Esophagus squamous epithelium (tissue), 4 donors: ENCODE results near the gene ERICH6.

ENCODE experiments used
- POLR2A ChIP-seq, 4 donors: fragments of 450-650 bp; IDR thresholded peaks; one replicate each; pipeline ENCODE4 v1.6.1; 2017; ENCODE audit warnings: antibody characterized with exemption in 4 of 4, mild to moderate bottlenecking in 4 of 4, moderate library complexity in 3 of 4
- TF ChIP-seq, protein P1 (sequence below), 6 experiments: fragments of 450-650 bp in 4 of 6; fragments of 200-600 bp in 2 of 6; sonication (generic) in 2 of 6; IDR thresholded peaks; one replicate each; pipeline ENCODE4 v1.5.1; 2016 to 2019; ENCODE audit warnings: antibody characterized with exemption in 6 of 6, mild to moderate bottlenecking in 4 of 6, moderate library complexity in 4 of 6

DNA sequence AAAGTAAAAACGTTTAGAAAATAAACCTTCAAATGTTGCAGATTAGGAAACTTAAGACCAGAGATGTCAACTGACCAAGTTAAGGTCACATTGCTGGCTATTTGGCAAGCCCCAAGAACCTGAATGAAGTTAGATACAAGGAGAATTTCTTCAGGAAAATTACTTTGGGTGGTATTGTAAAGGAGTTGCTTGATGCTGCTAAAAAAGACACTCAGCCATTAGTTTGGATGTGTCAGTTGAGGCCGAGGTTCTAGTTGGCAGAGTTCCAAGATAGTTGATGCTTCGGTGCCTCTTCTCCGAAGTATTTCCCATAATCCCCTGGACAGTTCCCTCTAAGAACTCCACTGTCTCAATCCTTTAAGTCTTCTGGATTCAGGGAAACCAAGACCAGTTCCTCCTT, 35.0 kb upstream of the ERICH6 start:
- no peak for TF ChIP-seq POLR2A (IDR thresholded peaks at IDR 0.05)
- TF ChIP-seq, protein P1, sequence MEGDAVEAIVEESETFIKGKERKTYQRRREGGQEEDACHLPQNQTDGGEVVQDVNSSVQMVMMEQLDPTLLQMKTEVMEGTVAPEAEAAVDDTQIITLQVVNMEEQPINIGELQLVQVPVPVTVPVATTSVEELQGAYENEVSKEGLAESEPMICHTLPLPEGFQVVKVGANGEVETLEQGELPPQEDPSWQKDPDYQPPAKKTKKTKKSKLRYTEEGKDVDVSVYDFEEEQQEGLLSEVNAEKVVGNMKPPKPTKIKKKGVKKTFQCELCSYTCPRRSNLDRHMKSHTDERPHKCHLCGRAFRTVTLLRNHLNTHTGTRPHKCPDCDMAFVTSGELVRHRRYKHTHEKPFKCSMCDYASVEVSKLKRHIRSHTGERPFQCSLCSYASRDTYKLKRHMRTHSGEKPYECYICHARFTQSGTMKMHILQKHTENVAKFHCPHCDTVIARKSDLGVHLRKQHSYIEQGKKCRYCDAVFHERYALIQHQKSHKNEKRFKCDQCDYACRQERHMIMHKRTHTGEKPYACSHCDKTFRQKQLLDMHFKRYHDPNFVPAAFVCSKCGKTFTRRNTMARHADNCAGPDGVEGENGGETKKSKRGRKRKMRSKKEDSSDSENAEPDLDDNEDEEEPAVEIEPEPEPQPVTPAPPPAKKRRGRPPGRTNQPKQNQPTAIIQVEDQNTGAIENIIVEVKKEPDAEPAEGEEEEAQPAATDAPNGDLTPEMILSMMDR (IDR thresholded peaks at IDR 0.05), result no peak
